WTC11 (cell line): ENCODE data around the gene ST3GAL5. TPM values are rescaled to one million over a fixed set of nuclear protein-coding genes. Genes with fewer than 3 reads are reported as not detected.
A peak's percentile ranks its signal among the peaks of the same experiment; 100 is the strongest.
"Not testable (repeated sequence)": the region's sequence is repeated elsewhere in the genome, so short reads cannot be mapped to it uniquely, and the experiment has no call there.

Experiments used
- ATAC-seq: fragments of 200-7000 bp; cut with Tn5 transposase; 2 replicates; pipeline ENCODE4 v1.10.0; 2021; ENCODE audit warnings: mild to moderate bottlenecking, moderate library complexity
- CTCF ChIA-PET: fragments of 300-600 bp; sonication (Branson Sonifier 250); formaldehyde crosslinking; loops from one replicate; lab custom pipeline; 2021; ENCODE audit warnings: antibody characterized with exemption; lab: Charles Lee
- POLR2A ChIA-PET: fragments of 350-600 bp; sonication (Branson Sonifier 250); formaldehyde crosslinking; loops from one replicate; lab custom pipeline; 2021; ENCODE audit warnings: antibody characterized with exemption; lab: Charles Lee
- DNase-seq: peaks from one replicate; pipeline ENCODE4 v3.0.0; 2021; ENCODE audit warnings: low spot score
- H3K27ac Mint-ChIP-seq: 2 replicates; pipeline ENCODE4 v1.8.0; 2021; ENCODE audit warnings: mixed read lengths
- H3K27me3 Mint-ChIP-seq: 2 replicates; pipeline ENCODE4 v1.8.0; 2021; ENCODE audit warnings: low read depth, mild to moderate bottlenecking, moderate library complexity, mixed read lengths
- H3K36me3 Mint-ChIP-seq: 2 replicates; pipeline ENCODE4 v1.8.0; 2021; ENCODE audit warnings: mixed read lengths
- H3K4me1 Mint-ChIP-seq: 2 replicates; pipeline ENCODE4 v1.8.0; 2022; ENCODE audit warnings: mixed read lengths
- H3K4me3 Mint-ChIP-seq: 2 replicates; pipeline ENCODE4 v1.8.0; 2021; ENCODE audit warnings: mild to moderate bottlenecking, moderate library complexity, mixed read lengths
- H3K9me3 Mint-ChIP-seq: 2 replicates; pipeline ENCODE4 v1.8.0; 2021; ENCODE audit warnings: mixed read lengths
- ELF4 ChIP-seq: sonication (generic); formaldehyde crosslinking; IDR thresholded peaks from 2 replicates; pipeline ENCODE4 v1.8.1; 2022; ENCODE audit warnings: low read depth, mild to moderate bottlenecking, moderate library complexity, missing genetic modification reagents
- FOXJ3 ChIP-seq: sonication (generic); formaldehyde crosslinking; IDR thresholded peaks from 2 replicates; pipeline ENCODE4 v1.9.0; 2021; ENCODE audit warnings: missing genetic modification reagents, mild to moderate bottlenecking, borderline replicate concordance
- GABPB1 ChIP-seq: sonication (generic); formaldehyde crosslinking; IDR thresholded peaks from 2 replicates; pipeline ENCODE4 v1.8.1; 2023; ENCODE audit warnings: mild to moderate bottlenecking, missing genetic modification reagents
- NR2C2 ChIP-seq: sonication (generic); formaldehyde crosslinking; IDR thresholded peaks from 2 replicates; pipeline ENCODE4 v1.8.0; 2022; ENCODE audit warnings: mild to moderate bottlenecking, missing genetic modification reagents
- PRDM15 ChIP-seq: sonication (generic); formaldehyde crosslinking; IDR thresholded peaks from 2 replicates; pipeline ENCODE4 v1.8.0; 2022; ENCODE audit warnings: missing genetic modification reagents
- RELA ChIP-seq: sonication (generic); formaldehyde crosslinking; IDR thresholded peaks from 2 replicates; pipeline ENCODE4 v1.8.1; 2022; ENCODE audit warnings: missing genetic modification reagents, mild to moderate bottlenecking, borderline replicate concordance
- RORB ChIP-seq: fragments of 250-450 bp; sonication (Bioruptor Pico); IDR thresholded peaks from 2 replicates; pipeline ENCODE4 v1.9.0; 2021; ENCODE audit warnings: mild to moderate bottlenecking
- TP53 ChIP-seq: sonication (generic); formaldehyde crosslinking; IDR thresholded peaks from 2 replicates; pipeline ENCODE4 v1.8.1; 2023; ENCODE audit warnings: mild to moderate bottlenecking, missing genetic modification reagents
- ZBTB21 ChIP-seq: sonication (generic); formaldehyde crosslinking; IDR thresholded peaks from 2 replicates; pipeline ENCODE4 v1.8.1; 2023; ENCODE audit warnings: mild to moderate bottlenecking, missing genetic modification reagents, borderline replicate concordance
- ZMAT4 ChIP-seq: fragments of 250-450 bp; sonication (Bioruptor Pico); IDR thresholded peaks from 2 replicates; pipeline ENCODE4 v1.9.0; 2021; ENCODE audit warnings: mild to moderate bottlenecking
- ZNF121 ChIP-seq: sonication (generic); formaldehyde crosslinking; IDR thresholded peaks from 2 replicates; pipeline ENCODE4 v1.8.0; 2023; ENCODE audit warnings: missing genetic modification reagents
- ZSCAN18 ChIP-seq: fragments of 250-450 bp; sonication (Bioruptor Pico); IDR thresholded peaks from 2 replicates; pipeline ENCODE4 v2.1.2; 2022; ENCODE audit warnings: mild to moderate bottlenecking, moderate library complexity
- total RNA-seq: library from RNA; stranded (reverse); gene quantifications from 3 replicates; pipeline ENCODE4 v1.2.3, GENCODE V29; 2021

ST3GAL5 gene
- total RNA-seq, 1 experiment from 2014 or later: 5.9 TPM

GRCh38 chr2:85887566-85888019 lies 1.2 kb downstream of the ST3GAL5 start:
- TF ChIP-seq ZSCAN18 (CRISPR knock-in tag): no peak
- TF ChIP-seq ZMAT4 (CRISPR knock-in tag): no peak
- no peak for TF ChIP-seq RELA
- TF ChIP-seq ZNF121 (CRISPR knock-in tag): no peak
- TF ChIP-seq RORB (CRISPR knock-in tag): no peak
- TF ChIP-seq, all 79 proteins: peak for 0
- Mint-ChIP-seq H3K36me3 (peaks cover 9% of the 10 kb centered on the region), H3K4me3 (peak overlapping the region; percentile 76), H3K9me3 (peaks cover 7% of the 10 kb centered on the region), H3K27ac (no peak overlapping the region), H3K27me3 (peaks cover 29% of the 10 kb centered on the region), H3K4me1 (peaks cover 33% of the 10 kb centered on the region)
- ChIA-PET POLR2A (no interaction called here), CTCF (interaction anchor here (0.6 to 4.8 kb wide), 15 partner anchors 14 to 201 kb away, joined by 3 to 43 read pairs (median 6); no protein-coding TSS in a partner anchor)
- no peak for DNase-seq
- ATAC-seq: no peak

- H3K27ac Mint-ChIP-seq: no peak overlapping the region
- ChIA-PET POLR2A (no interaction called here), CTCF (interaction anchor here (0.6 to 2.6 kb wide), 4 partner anchors 13 to 155 kb away, joined by 3 to 11 read pairs (median 4); no protein-coding TSS in a partner anchor)
- ATAC-seq (no peak), DNase-seq (no peak)
- peaks cover 33% of the 10 kb centered on the region for H3K4me1 Mint-ChIP-seq
- peaks cover 17% of the 10 kb centered on the region for H3K36me3 Mint-ChIP-seq
- TF ChIP-seq ZSCAN18 (CRISPR knock-in tag) (no peak), TP53 (CRISPR knock-in tag) (no peak), ZNF121 (CRISPR knock-in tag) (no peak), NR2C2 (CRISPR knock-in tag) (no peak), PRDM15 (peak; percentile 13; the same call in 1 of the 2 replicates), GABPB1 (CRISPR knock-in tag) (no peak), FOXJ3 (CRISPR knock-in tag) (no peak)
- TF ChIP-seq, all 79 proteins: peak for 1
- Mint-ChIP-seq H3K9me3 (peaks cover 16% of the 10 kb centered on the region), H3K27me3 (peaks cover 29% of the 10 kb centered on the region), H3K4me3 (no peak overlapping the region)
Observed at GRCh38 chr2:85886590-85886989, 2.2 kb downstream of the ST3GAL5 start.

- TF ChIP-seq ZBTB21 (CRISPR knock-in tag): no peak
- TF ChIP-seq ELF4: no peak
- Mint-ChIP-seq H3K9me3 (peaks cover 20% of the 10 kb centered on the region), H3K27me3 (peaks cover 32% of the 10 kb centered on the region), H3K4me3 (no peak overlapping the region), H3K36me3 (peaks cover 22% of the 10 kb centered on the region), H3K4me1 (peaks cover 33% of the 10 kb centered on the region), H3K27ac (no peak overlapping the region)
- CTCF ChIA-PET: interaction anchor here (0.8 to 2.6 kb wide), 3 partner anchors 13 to 136 kb away, joined by 3 to 11 read pairs (median 4); no protein-coding TSS in a partner anchor
- ATAC-seq (no peak), DNase-seq (no peak)
- POLR2A ChIA-PET: no interaction called here
Observed at GRCh38 chr2:85886141-85886540, 2.6 kb downstream of the ST3GAL5 start.

- Mint-ChIP-seq H3K36me3 (peaks cover 31% of the 10 kb centered on the region), H3K9me3 (peaks cover 27% of the 10 kb centered on the region)
- CTCF ChIA-PET, POLR2A ChIA-PET, H3K27me3 Mint-ChIP-seq, DNase-seq, ATAC-seq, H3K4me1 Mint-ChIP-seq, H3K4me3 Mint-ChIP-seq, H3K27ac Mint-ChIP-seq: not testable (repeated sequence)
Observed at GRCh38 chr2:85881781-85882180, 7.0 kb downstream of the ST3GAL5 start.

- H3K4me1 Mint-ChIP-seq, POLR2A ChIA-PET, H3K27ac Mint-ChIP-seq, H3K4me3 Mint-ChIP-seq, H3K27me3 Mint-ChIP-seq, CTCF ChIA-PET, DNase-seq, ATAC-seq: not testable (repeated sequence)
- Mint-ChIP-seq H3K36me3 (peaks cover 31% of the 10 kb centered on the region), H3K9me3 (peaks cover 27% of the 10 kb centered on the region)
Observed at GRCh38 chr2:85880716-85881328, 8.0 kb downstream of the ST3GAL5 start.
